GM12873 (cell line): Measurements from ENCODE around the gene TMEM259.

Source experiments
- CTCF ChIP-seq: IDR thresholded peaks from 2 replicates; pipeline ENCODE4 v1.5.1; 2012; ENCODE audit warnings: low read depth, mild to moderate bottlenecking, moderate library complexity, low read length, control low read depth; ENCODE audit not compliant: insufficient read depth; ENCODE audit errors: missing control alignments

Gene TMEM259

GRCh38 chr19:1009981-1010538, 10.9 kb downstream of the TMEM259 start:
- no peak for TF ChIP-seq CTCF

- no peak for TF ChIP-seq CTCF
Observed at GRCh38 chr19:1009041-1009980, 11.6 kb downstream of the TMEM259 start.

- TF ChIP-seq CTCF, result no peak
Observed at GRCh38 chr19:1008268-1009040, 12.5 kb downstream of the TMEM259 start.

GRCh38 chr19:1007399-1008251, 13.3 kb downstream of the TMEM259 start:
- no peak for TF ChIP-seq CTCF

GRCh38 chr19:1006711-1007398, 14.1 kb downstream of the TMEM259 start:
- no peak for TF ChIP-seq CTCF

- no peak for TF ChIP-seq CTCF
Observed at GRCh38 chr19:1004803-1005664, 15.9 kb downstream of the TMEM259 start.
